Esophagus squamous epithelium (tissue), 4 donors: ENCODE measurements around the gene KCNG2.

Experiments
- POLR2A ChIP-seq, 4 donors: fragments of 450-650 bp; IDR thresholded peaks; one replicate each; pipeline ENCODE4 v1.6.1; 2017; ENCODE audit warnings: antibody characterized with exemption in 4 of 4, mild to moderate bottlenecking in 4 of 4, moderate library complexity in 3 of 4
- TF ChIP-seq, protein P1 (sequence below), 6 experiments: fragments of 450-650 bp in 4 of 6; fragments of 200-600 bp in 2 of 6; sonication (generic) in 2 of 6; IDR thresholded peaks; one replicate each; pipeline ENCODE4 v1.5.1; 2016 to 2019; ENCODE audit warnings: antibody characterized with exemption in 6 of 6, mild to moderate bottlenecking in 4 of 6, moderate library complexity in 4 of 6

GRCh38 chr18:79917169-79917852 is 119.6 kb downstream of the KCNG2 start:
- TF ChIP-seq, protein P1, sequence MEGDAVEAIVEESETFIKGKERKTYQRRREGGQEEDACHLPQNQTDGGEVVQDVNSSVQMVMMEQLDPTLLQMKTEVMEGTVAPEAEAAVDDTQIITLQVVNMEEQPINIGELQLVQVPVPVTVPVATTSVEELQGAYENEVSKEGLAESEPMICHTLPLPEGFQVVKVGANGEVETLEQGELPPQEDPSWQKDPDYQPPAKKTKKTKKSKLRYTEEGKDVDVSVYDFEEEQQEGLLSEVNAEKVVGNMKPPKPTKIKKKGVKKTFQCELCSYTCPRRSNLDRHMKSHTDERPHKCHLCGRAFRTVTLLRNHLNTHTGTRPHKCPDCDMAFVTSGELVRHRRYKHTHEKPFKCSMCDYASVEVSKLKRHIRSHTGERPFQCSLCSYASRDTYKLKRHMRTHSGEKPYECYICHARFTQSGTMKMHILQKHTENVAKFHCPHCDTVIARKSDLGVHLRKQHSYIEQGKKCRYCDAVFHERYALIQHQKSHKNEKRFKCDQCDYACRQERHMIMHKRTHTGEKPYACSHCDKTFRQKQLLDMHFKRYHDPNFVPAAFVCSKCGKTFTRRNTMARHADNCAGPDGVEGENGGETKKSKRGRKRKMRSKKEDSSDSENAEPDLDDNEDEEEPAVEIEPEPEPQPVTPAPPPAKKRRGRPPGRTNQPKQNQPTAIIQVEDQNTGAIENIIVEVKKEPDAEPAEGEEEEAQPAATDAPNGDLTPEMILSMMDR (IDR thresholded peaks at IDR 0.05), result no peak
- no peak for TF ChIP-seq POLR2A (IDR thresholded peaks at IDR 0.05)
